Measurements from ENCODE around the gene CTNNA3.

DNA sequence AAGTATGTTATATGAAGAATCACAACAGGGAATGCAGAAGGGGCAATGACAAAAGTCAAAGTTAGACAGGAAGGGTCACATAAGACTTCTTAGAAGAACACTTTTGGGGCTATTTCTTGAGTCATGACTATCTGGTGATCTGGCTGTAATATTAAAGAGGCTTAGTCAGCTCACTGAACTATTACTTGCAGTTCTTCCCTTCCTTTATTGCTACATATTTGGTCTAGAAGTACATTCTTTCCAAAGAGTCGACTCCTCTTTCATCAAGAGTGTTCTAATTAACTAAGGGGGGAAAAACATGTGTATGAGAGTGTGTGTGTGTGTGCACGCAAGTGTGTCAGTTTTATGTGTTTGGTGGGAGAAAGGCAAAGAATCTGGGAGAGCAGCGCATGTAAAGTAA lies 1017.5 kb downstream of the CTNNA3 start:
- TF ChIP-seq POLR2A (IDR thresholded peaks at IDR 0.05), result no peak
- TF ChIP-seq, protein P1, sequence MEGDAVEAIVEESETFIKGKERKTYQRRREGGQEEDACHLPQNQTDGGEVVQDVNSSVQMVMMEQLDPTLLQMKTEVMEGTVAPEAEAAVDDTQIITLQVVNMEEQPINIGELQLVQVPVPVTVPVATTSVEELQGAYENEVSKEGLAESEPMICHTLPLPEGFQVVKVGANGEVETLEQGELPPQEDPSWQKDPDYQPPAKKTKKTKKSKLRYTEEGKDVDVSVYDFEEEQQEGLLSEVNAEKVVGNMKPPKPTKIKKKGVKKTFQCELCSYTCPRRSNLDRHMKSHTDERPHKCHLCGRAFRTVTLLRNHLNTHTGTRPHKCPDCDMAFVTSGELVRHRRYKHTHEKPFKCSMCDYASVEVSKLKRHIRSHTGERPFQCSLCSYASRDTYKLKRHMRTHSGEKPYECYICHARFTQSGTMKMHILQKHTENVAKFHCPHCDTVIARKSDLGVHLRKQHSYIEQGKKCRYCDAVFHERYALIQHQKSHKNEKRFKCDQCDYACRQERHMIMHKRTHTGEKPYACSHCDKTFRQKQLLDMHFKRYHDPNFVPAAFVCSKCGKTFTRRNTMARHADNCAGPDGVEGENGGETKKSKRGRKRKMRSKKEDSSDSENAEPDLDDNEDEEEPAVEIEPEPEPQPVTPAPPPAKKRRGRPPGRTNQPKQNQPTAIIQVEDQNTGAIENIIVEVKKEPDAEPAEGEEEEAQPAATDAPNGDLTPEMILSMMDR (IDR thresholded peaks at IDR 0.05), result no peak
